Esophagus squamous epithelium (tissue), 4 donors: Measurements from ENCODE around the gene HOXB8.

Experiments used
- POLR2A ChIP-seq, 4 donors: fragments of 450-650 bp; IDR thresholded peaks; one replicate each; pipeline ENCODE4 v1.6.1; 2017; ENCODE audit warnings: antibody characterized with exemption in 4 of 4, mild to moderate bottlenecking in 4 of 4, moderate library complexity in 3 of 4
- TF ChIP-seq, protein P1 (sequence below), 6 experiments: fragments of 450-650 bp in 4 of 6; fragments of 200-600 bp in 2 of 6; sonication (generic) in 2 of 6; IDR thresholded peaks; one replicate each; pipeline ENCODE4 v1.5.1; 2016 to 2019; ENCODE audit warnings: antibody characterized with exemption in 6 of 6, mild to moderate bottlenecking in 4 of 6, moderate library complexity in 4 of 6

DNA sequence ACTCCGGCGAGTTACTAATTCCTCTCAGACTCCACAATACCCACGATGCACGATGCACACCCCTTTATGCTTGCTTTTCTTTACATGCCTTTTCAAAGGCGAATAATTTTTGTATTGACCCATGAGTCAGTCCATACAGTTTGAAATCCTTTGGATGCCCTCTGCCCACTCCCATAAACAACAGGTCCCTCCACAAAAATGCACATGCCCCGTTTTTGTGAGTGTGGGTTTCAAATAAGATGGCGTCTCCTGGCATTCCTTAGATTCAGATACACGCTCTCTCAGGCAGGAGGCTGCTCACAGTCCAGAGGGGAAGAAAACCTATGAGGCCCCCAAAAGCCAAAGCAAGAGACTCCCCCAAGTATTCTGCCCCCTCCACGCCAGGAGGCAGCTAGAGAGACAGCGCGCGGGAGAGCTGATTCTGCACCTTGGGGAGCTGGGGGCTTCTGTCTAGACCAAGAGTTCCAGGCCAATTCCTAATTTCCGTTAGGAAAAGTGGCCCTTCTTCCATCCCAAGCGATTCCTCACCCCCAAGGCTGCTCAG, 30.6 kb upstream of the HOXB8 start:
- TF ChIP-seq POLR2A (IDR thresholded peaks at IDR 0.05), result no peak
- TF ChIP-seq, protein P1, sequence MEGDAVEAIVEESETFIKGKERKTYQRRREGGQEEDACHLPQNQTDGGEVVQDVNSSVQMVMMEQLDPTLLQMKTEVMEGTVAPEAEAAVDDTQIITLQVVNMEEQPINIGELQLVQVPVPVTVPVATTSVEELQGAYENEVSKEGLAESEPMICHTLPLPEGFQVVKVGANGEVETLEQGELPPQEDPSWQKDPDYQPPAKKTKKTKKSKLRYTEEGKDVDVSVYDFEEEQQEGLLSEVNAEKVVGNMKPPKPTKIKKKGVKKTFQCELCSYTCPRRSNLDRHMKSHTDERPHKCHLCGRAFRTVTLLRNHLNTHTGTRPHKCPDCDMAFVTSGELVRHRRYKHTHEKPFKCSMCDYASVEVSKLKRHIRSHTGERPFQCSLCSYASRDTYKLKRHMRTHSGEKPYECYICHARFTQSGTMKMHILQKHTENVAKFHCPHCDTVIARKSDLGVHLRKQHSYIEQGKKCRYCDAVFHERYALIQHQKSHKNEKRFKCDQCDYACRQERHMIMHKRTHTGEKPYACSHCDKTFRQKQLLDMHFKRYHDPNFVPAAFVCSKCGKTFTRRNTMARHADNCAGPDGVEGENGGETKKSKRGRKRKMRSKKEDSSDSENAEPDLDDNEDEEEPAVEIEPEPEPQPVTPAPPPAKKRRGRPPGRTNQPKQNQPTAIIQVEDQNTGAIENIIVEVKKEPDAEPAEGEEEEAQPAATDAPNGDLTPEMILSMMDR (IDR thresholded peaks at IDR 0.05), result no peak
